ENCODE data around the gene DLG2.

DNA sequence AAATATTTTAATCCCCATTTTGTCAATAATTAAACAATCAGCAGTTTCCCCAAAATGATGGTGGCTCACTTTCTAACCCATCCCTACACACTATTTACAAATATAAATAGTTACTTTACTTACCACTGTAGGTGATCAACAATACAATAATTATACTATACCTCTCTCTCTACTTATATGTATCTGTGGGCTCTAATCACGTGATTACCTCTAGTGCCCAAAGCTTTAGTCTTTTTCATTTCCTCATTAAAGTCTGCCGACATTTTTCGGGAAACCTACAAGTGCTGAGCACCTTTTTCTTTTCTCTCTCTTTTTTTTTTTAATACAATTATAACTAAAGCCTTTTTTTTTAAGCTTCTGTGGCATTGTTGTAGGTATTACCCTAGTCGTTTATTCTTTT lies 23.9 kb downstream of the DLG2 start:
- TF ChIP-seq, protein P1, sequence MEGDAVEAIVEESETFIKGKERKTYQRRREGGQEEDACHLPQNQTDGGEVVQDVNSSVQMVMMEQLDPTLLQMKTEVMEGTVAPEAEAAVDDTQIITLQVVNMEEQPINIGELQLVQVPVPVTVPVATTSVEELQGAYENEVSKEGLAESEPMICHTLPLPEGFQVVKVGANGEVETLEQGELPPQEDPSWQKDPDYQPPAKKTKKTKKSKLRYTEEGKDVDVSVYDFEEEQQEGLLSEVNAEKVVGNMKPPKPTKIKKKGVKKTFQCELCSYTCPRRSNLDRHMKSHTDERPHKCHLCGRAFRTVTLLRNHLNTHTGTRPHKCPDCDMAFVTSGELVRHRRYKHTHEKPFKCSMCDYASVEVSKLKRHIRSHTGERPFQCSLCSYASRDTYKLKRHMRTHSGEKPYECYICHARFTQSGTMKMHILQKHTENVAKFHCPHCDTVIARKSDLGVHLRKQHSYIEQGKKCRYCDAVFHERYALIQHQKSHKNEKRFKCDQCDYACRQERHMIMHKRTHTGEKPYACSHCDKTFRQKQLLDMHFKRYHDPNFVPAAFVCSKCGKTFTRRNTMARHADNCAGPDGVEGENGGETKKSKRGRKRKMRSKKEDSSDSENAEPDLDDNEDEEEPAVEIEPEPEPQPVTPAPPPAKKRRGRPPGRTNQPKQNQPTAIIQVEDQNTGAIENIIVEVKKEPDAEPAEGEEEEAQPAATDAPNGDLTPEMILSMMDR (IDR thresholded peaks at IDR 0.05; ENCODE audit: low read depth, low read length) = no peak
- no peak for TF ChIP-seq EZH2phosphoT487 (IDR thresholded peaks at IDR 0.05; ENCODE audit: low read depth)
